Measurements from ENCODE around the gene ATP5F1A.
"Not testable (repeated sequence)": the region's sequence is repeated elsewhere in the genome, so short reads cannot be mapped to it uniquely, and the experiment has no call there.

ATP5F1A gene

GRCh38 chr18:46048641-46049040 lies 49.5 kb downstream of the ATP5F1A start:
- no peak for DNase-seq (ENCODE audit: extremely low read depth in 1 of 2, low read depth in 1 of 2)

- not testable (repeated sequence) for DNase-seq (ENCODE audit: extremely low read depth in 1 of 2, low read depth in 1 of 2)
These were observed 50.7 kb downstream of the ATP5F1A start for GRCh38 chr18:46047369-46047768.

- no peak for DNase-seq (ENCODE audit: extremely low read depth in 1 of 2, low read depth in 1 of 2)
These were observed 51.4 kb downstream of the ATP5F1A start for GRCh38 chr18:46046688-46047087.

- no peak for DNase-seq (ENCODE audit: extremely low read depth in 1 of 2, low read depth in 1 of 2)
These were observed 52.0 kb downstream of the ATP5F1A start for GRCh38 chr18:46046126-46046525.

GRCh38 chr18:46042571-46043123 lies 55.4 kb downstream of the ATP5F1A start:
- DNase-seq (ENCODE audit: extremely low read depth in 1 of 2, low read depth in 1 of 2), result no peak

- no peak for DNase-seq (ENCODE audit: extremely low read depth in 1 of 2, low read depth in 1 of 2)
These were observed 57.4 kb downstream of the ATP5F1A start for GRCh38 chr18:46040747-46041104.

- DNase-seq (ENCODE audit: extremely low read depth in 1 of 2, low read depth in 1 of 2), result no peak
These were observed 57.9 kb downstream of the ATP5F1A start for GRCh38 chr18:46040033-46040746.

GRCh38 chr18:46037512-46038305 lies 60.4 kb downstream of the ATP5F1A start:
- DNase-seq (ENCODE audit: extremely low read depth in 1 of 2, low read depth in 1 of 2), result no peak

- no peak for DNase-seq (ENCODE audit: extremely low read depth in 1 of 2, low read depth in 1 of 2)
These were observed 62.1 kb downstream of the ATP5F1A start for GRCh38 chr18:46035696-46036680.

- no peak for DNase-seq (ENCODE audit: extremely low read depth in 1 of 2, low read depth in 1 of 2)
These were observed 63.9 kb downstream of the ATP5F1A start for GRCh38 chr18:46034230-46034629.

GRCh38 chr18:46031741-46032140 lies 66.4 kb downstream of the ATP5F1A start:
- DNase-seq (ENCODE audit: extremely low read depth in 1 of 2, low read depth in 1 of 2), result no peak

All from activated CD8-positive, alpha-beta memory T cell treated with anti-CD3 and anti-CD28 coated beads for 1 hour (primary cell).